IPS DF 4.7 (cell line): Measurements from ENCODE around the gene IL17REL.

Experiments used
- DNase-seq: peaks from one replicate; pipeline ENCODE4 v3.0.0-alpha.2; 2013; ENCODE audit warnings: low spot score; ENCODE audit errors: extremely low read depth

IL17REL gene

GRCh38 chr22:50027639-50028537 is 15.3 kb upstream of the IL17REL start:
- no peak for DNase-seq

- DNase-seq, result no peak
Observed at GRCh38 chr22:50025993-50026392, 13.4 kb upstream of the IL17REL start.

- DNase-seq, result no peak
Observed at GRCh38 chr22:50022171-50022819, 9.7 kb upstream of the IL17REL start.

GRCh38 chr22:50020606-50021005 is 8.0 kb upstream of the IL17REL start:
- no peak for DNase-seq

GRCh38 chr22:50019316-50019715 is 6.8 kb upstream of the IL17REL start:
- no peak for DNase-seq

- no peak for DNase-seq
Observed at GRCh38 chr22:50018608-50019285, 6.2 kb upstream of the IL17REL start.

- no peak for DNase-seq
Observed at GRCh38 chr22:50017701-50018224, 5.2 kb upstream of the IL17REL start.

- no peak for DNase-seq
Observed at GRCh38 chr22:50016988-50017700, 4.6 kb upstream of the IL17REL start.

- no peak for DNase-seq
Observed at GRCh38 chr22:50016308-50016987, 3.9 kb upstream of the IL17REL start.

GRCh38 chr22:50015451-50016307 is 3.1 kb upstream of the IL17REL start:
- DNase-seq, result no peak

- no peak for DNase-seq
Observed at GRCh38 chr22:50014655-50015401, 2.3 kb upstream of the IL17REL start.

- no peak for DNase-seq
Observed at GRCh38 chr22:50014053-50014501, 1.5 kb upstream of the IL17REL start.

GRCh38 chr22:50011447-50012210 is 936 bp downstream of the IL17REL start:
- DNase-seq, result no peak

- DNase-seq, result no peak
Observed at GRCh38 chr22:50010676-50011446, 1.7 kb downstream of the IL17REL start.

GRCh38 chr22:50009765-50010675 is 2.5 kb downstream of the IL17REL start:
- DNase-seq, result no peak

GRCh38 chr22:50009251-50009650 is 3.3 kb downstream of the IL17REL start:
- DNase-seq, result no peak
